ENCODE results near the gene PSMC6.
A peak's percentile ranks its signal among the peaks of the same experiment; 100 is the strongest.

The PSMC6 gene

DNA sequence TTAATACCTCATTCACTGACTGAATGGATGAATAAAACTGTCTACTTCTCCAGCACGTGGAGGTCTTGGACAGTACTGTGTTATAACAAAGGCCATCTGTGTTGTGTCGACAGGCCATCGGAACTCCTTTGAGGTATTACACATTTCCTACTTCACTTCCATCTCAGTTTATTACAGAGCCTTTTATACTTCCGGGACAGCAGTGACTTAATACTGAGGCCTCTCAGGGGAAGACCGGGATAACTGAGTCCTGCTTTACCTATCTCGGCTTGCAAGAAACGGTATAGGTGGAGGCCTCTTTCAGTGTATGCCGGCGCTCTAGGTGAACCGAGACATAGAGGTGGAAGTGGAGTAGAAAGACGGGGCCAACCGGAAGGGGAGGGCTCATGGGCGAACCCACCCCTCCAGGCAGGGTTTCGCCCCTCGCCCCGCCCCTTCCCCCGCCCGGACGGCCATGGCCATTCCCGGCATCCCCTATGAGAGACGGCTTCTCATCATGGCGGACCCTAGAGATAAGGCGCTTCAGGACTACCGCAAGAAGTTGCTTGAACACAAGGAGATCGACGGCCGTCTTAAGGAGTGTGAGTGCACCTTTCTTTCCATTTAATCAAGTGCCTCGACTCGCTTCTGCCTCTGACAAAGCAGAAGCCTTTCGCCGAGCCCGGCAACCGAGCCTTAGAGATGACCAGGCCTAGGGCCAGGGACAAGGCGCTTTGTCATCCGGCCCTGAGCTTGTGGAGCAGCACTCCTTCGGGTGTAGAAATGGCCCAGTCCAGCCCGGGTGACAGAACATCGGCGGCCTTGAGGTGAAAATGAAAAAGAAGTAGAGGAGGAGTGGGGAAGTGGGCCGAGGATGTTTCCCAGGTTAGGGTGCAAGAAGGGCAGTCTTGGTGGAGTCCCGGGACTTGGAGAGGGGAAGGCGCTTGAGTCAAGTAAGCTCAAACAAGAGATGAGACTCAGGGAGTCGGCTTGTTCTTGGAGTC, at the start of gene PSMC6:
TSS of gene PSMC6 (plus strand) at position 477 of the 983 bp plus-strand sequence. CDS start at position 497, 20 bp downstream.
- TF ChIP-seq, protein P1, sequence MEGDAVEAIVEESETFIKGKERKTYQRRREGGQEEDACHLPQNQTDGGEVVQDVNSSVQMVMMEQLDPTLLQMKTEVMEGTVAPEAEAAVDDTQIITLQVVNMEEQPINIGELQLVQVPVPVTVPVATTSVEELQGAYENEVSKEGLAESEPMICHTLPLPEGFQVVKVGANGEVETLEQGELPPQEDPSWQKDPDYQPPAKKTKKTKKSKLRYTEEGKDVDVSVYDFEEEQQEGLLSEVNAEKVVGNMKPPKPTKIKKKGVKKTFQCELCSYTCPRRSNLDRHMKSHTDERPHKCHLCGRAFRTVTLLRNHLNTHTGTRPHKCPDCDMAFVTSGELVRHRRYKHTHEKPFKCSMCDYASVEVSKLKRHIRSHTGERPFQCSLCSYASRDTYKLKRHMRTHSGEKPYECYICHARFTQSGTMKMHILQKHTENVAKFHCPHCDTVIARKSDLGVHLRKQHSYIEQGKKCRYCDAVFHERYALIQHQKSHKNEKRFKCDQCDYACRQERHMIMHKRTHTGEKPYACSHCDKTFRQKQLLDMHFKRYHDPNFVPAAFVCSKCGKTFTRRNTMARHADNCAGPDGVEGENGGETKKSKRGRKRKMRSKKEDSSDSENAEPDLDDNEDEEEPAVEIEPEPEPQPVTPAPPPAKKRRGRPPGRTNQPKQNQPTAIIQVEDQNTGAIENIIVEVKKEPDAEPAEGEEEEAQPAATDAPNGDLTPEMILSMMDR (conservative IDR thresholded peaks at IDR 0.05) = no peak
- peak within 1 kb of the TSS; percentile 87 for H3K27ac ChIP-seq

DNA sequence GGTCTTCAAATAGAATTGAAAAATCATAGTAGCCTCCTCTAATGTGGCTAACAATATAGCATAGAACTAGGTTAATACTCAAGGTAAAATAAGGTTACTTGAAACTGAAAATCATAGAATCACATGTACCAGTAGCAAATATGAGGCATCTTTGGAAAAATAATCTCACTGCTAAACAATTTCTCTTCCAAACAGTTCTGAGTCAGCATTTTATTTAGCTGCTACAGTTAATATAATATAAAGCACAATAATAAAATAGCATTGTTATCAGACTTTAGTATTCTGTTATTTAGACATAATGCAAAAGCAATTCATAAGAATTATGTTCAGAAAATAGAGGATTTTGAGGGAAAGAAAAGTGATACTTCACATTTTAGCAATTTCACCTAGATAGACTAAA, 46.7 kb upstream of the PSMC6 start:
- no peak overlapping the region for H3K27ac ChIP-seq
- TF ChIP-seq, protein P1 (conservative IDR thresholded peaks at IDR 0.05) = no peak

DNA sequence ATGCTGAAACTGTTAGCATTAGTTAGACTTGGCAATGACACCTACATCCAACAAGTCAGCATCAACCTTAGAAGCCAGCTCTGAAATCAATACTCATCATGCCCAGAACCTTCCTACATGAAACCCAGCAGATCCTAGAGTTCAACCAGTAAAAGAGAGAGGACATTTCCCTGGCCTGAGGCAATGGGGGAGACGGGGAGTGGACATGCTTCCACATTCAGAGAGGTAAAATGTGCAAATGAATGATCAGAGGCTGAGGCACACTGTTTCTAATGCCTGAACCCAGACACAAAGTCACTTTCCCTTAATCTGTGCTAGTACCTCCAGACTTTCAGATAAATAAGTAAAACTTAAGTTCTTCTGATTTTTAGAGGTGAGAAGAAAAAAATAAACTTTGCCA, 46.2 kb upstream of the PSMC6 start:
- no peak overlapping the region for H3K27ac ChIP-seq
- TF ChIP-seq, protein P1 (conservative IDR thresholded peaks at IDR 0.05) = no peak

DNA sequence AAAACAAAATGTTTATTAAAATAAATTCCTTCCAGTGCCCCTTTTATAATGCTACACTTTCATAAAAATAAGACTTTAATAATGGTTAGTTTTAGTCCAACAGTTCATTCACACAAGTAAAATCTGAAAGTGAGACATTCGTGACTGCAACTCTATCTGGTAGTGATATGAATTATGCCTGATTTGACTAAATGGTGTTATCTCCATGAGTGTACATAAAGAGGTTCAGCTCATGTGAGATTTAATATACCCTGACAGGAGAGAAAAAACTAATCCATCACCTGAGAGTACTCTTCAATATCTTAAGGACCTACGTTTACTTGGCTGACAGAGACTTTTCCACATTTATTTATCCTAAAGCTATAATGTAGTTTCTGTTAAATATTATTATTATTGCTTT, 45.7 kb upstream of the PSMC6 start:
- TF ChIP-seq, protein P1 (conservative IDR thresholded peaks at IDR 0.05) = no peak

DNA sequence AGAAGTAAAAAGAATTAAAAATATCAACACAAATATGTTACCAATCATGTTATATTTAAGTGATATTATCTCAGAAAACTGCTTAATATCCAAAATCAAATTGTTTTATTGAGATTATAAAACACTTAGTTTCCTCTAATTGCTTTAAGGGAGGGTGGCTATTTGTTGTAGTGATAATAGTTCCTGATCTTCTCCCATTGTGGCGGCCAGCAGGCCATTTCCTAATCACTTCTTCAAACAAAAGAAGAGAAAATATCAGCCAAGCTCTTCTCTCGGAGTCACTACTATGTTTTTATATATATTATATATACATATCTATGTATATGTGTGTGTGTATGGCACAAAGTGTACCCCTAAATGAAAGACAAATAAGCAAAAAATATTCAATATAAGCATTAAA, 43.1 kb upstream of the PSMC6 start:
- TF ChIP-seq, protein P1 (conservative IDR thresholded peaks at IDR 0.05) = no peak
- no peak overlapping the region for H3K27ac ChIP-seq

More for the DNA sequence above, 45.7 kb upstream of the PSMC6 start:
- H3K27ac ChIP-seq = no peak overlapping the region

DNA sequence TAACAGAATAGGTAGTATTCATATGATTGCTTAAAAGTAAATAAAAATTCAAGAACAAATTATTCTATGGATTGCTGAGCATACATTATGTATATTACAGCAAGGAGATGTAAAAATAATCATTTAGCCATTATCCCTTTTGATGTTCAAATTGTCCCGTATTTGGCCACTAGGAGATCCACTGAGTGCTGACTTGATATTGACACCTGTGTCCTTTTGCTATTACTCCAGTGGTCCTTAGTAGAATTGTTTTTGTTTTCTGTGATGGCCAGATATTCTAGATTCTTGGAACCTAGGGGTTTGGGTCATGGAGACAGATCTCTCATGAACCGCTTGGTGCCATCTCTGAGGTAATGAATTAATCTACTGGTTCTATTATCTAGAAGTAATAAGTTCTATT, 28.4 kb upstream of the PSMC6 start:
- TF ChIP-seq, protein P1 (conservative IDR thresholded peaks at IDR 0.05) = peak; percentile 64
- H3K27ac ChIP-seq = no peak overlapping the region

DNA sequence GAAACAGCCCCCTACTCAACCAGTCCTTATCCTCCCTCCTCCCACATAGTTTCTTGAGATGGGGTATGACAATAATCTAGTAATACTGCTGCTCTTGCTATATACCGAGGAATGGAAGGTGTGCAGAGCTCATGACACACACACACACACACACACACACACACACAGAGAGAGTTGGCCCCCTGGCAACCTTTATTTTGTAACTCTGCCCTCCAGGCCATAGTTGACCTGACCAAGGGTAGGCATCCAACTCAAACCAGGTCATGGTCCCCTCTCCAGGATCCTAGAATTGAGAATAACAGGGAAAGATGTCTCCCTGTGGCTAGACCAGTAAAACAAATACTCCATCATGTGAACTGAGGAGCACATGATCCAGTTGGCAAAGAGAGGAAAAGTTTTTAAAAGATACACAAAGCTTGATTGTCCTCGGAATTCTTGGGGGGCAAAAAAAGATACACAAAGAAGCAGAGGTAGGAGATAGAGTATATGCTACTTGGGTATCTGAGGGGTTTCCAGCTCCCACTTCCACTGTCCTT, 22.9 kb upstream of the PSMC6 start:
- no peak overlapping the region for H3K27ac ChIP-seq
- TF ChIP-seq, protein P1 (conservative IDR thresholded peaks at IDR 0.05) = no peak
